Stomach smooth muscle (tissue), 2 donors: ENCODE results near the gene PTGES3.
"Not testable (repeated sequence)": the region's sequence is repeated elsewhere in the genome, so short reads cannot be mapped to it uniquely, and the experiment has no call there.

Experiments
- H3K27ac ChIP-seq: one replicate; pipeline ENCODE4 v1.7.0; 2013; ENCODE audit warnings: mild to moderate bottlenecking, low read length, inconsistent platforms
- H3K27me3 ChIP-seq, 2 donors: one replicate each; pipeline ENCODE4 v1.7.0; 2013; ENCODE audit warnings: low read length in 2 of 2; ENCODE audit not compliant: insufficient read depth in 2 of 2, control insufficient read depth in 1 of 2
- H3K36me3 ChIP-seq, 2 donors: one replicate each; pipeline ENCODE4 v1.7.0; 2013; ENCODE audit warnings: low read length in 2 of 2; ENCODE audit not compliant: control insufficient read depth in 2 of 2, insufficient read depth in 2 of 2
- H3K4me1 ChIP-seq: one replicate; pipeline ENCODE4 v1.7.0; 2013; ENCODE audit warnings: low read length; ENCODE audit not compliant: control insufficient read depth, insufficient read depth
- H3K4me3 ChIP-seq, 2 donors: one replicate each; pipeline ENCODE4 v1.7.0; 2013; ENCODE audit warnings: low read length in 2 of 2
- H3K9ac ChIP-seq, 2 donors: one replicate each; pipeline ENCODE4 v1.7.0; 2013; ENCODE audit warnings: low read length in 2 of 2, mild to moderate bottlenecking in 1 of 2
- H3K9me3 ChIP-seq, 2 donors: one replicate each; pipeline ENCODE4 v1.7.0; 2013; ENCODE audit warnings: low read length in 2 of 2; ENCODE audit not compliant: control insufficient read depth in 2 of 2
- donor health status: healthy.
- donor health status: Pancreatic carcinoma.

Gene PTGES3

GRCh38 chr12:56709759-56710376 lies 21.8 kb upstream of the PTGES3 start:
- Histone ChIP-seq H3K9me3 (no peaks in the 10 kb centered on the region), H3K4me3 (no peak overlapping the region), H3K27me3 (no peaks in the 10 kb centered on the region), H3K9ac (no peak overlapping the region), H3K4me1 (no peaks in the 10 kb centered on the region), H3K36me3 (peaks cover 26 to 35% of the 10 kb centered on the region in 2 donors), H3K27ac (no peak overlapping the region)

- not testable (repeated sequence) for H3K27ac ChIP-seq, H3K4me1 ChIP-seq, H3K9me3 ChIP-seq, H3K4me3 ChIP-seq, H3K27me3 ChIP-seq, H3K36me3 ChIP-seq, H3K9ac ChIP-seq
Measured at GRCh38 chr12:56704522-56704921, 16.4 kb upstream of the PTGES3 start.

- Histone ChIP-seq H3K27ac (no peak overlapping the region), H3K27me3 (no peaks in the 10 kb centered on the region), H3K9ac (no peak overlapping the region), H3K4me1 (no peaks in the 10 kb centered on the region), H3K9me3 (no peaks in the 10 kb centered on the region), H3K36me3 (no peaks in the 10 kb centered on the region), H3K4me3 (no peak overlapping the region)
Measured at GRCh38 chr12:56699020-56699661, 11.1 kb upstream of the PTGES3 start.

- Histone ChIP-seq H3K9ac (no peak overlapping the region), H3K36me3 (no peaks in the 10 kb centered on the region), H3K27ac (no peak overlapping the region), H3K4me3 (no peak overlapping the region), H3K9me3 (no peaks in the 10 kb centered on the region), H3K4me1 (no peaks in the 10 kb centered on the region), H3K27me3 (no peaks in the 10 kb centered on the region)
Measured at GRCh38 chr12:56695327-56696101, 7.4 kb upstream of the PTGES3 start.

- Histone ChIP-seq H3K4me3 (no peak overlapping the region), H3K27me3 (no peaks in the 10 kb centered on the region)
Measured at GRCh38 chr12:56694161-56694560, 6.1 kb upstream of the PTGES3 start.

GRCh38 chr12:56688846-56689109 lies 694 bp upstream of the PTGES3 start:
- H3K9ac ChIP-seq, result peak overlapping the region; percentile 86 to 98
- peaks cover 14% of the 10 kb centered on the region for H3K4me1 ChIP-seq
- no peaks in the 10 kb centered on the region for H3K9me3 ChIP-seq
- peaks cover 0 to 4% of the 10 kb centered on the region in 2 donors for H3K36me3 ChIP-seq
- peak overlapping the region; percentile 78 to 84 for H3K4me3 ChIP-seq
- H3K27me3 ChIP-seq, result no peaks in the 10 kb centered on the region
- peak overlapping the region; percentile 99 for H3K27ac ChIP-seq

More at GRCh38 chr12:56694161-56694560, 6.1 kb upstream of the PTGES3 start:
- no peaks in the 10 kb centered on the region for H3K9me3 ChIP-seq
- H3K36me3 ChIP-seq, result no peaks in the 10 kb centered on the region
- no peaks in the 10 kb centered on the region for H3K4me1 ChIP-seq
- H3K9ac ChIP-seq, result no peak overlapping the region
- H3K27ac ChIP-seq, result no peak overlapping the region

- H3K27ac ChIP-seq, result peak overlapping the region; percentile 99
- peak overlapping the region; percentile 99 to 100 for H3K4me3 ChIP-seq
- no peaks in the 10 kb centered on the region for H3K27me3 ChIP-seq
- H3K9me3 ChIP-seq, result no peaks in the 10 kb centered on the region
- H3K4me1 ChIP-seq, result peaks cover 17% of the 10 kb centered on the region
- peak overlapping the region; percentile 99 to 100 for H3K9ac ChIP-seq
- H3K36me3 ChIP-seq, result peaks cover 0 to 4% of the 10 kb centered on the region in 2 donors
Measured at GRCh38 chr12:56687223-56688128, 608 bp downstream of the PTGES3 start.

GRCh38 chr12:56684745-56685359 lies 3.2 kb downstream of the PTGES3 start:
- H3K27ac ChIP-seq, result no peak overlapping the region
- peak overlapping the region; percentile 25 to 52 for H3K4me3 ChIP-seq
- H3K4me1 ChIP-seq, result peaks cover 20% of the 10 kb centered on the region
- peak overlapping the region; percentile 28 to 47 for H3K9ac ChIP-seq
- H3K27me3 ChIP-seq, result no peaks in the 10 kb centered on the region
- no peaks in the 10 kb centered on the region for H3K9me3 ChIP-seq
- H3K36me3 ChIP-seq, result peaks cover 2 to 7% of the 10 kb centered on the region in 2 donors

- Histone ChIP-seq H3K9me3 (no peaks in the 10 kb centered on the region), H3K27me3 (no peaks in the 10 kb centered on the region), H3K4me3 (no peak overlapping the region), H3K27ac (no peak overlapping the region), H3K9ac (no peak overlapping the region), H3K4me1 (peaks cover 14% of the 10 kb centered on the region), H3K36me3 (peaks cover 2 to 7% of the 10 kb centered on the region in 2 donors)
Measured at GRCh38 chr12:56682323-56682722, 5.8 kb downstream of the PTGES3 start.
